C4-2B (cell line): ENCODE data around the gene IRF5.

Experiments
- ZFX ChIP-seq: fragments of 450-650 bp; IDR thresholded peaks from 2 replicates; pipeline ENCODE4 v1.6.1; 2017
- TF ChIP-seq, protein P1 (sequence below): fragments of 450-650 bp; conservative IDR thresholded peaks from 2 replicates; pipeline ENCODE4 v1.5.1; 2017; ENCODE audit warnings: mild to moderate bottlenecking

DNA sequence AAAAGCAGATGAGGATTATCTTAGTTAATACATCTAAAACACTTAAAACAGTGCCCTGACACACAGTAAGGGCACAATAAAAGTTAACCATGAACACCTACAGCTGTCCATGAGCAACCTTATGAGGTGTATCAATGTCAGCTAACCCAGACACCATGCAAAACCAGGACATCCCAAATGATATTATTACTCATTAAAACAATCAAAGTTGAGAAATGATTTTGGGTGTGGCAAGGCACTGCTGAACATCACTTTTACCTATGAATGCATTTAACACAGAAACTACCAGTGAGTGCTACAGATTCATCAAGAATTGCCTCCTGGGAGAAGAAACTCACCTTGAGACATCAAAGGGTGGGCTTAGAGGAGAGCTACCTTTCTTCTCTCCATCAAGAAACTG lies 18.3 kb downstream of the IRF5 start:
- TF ChIP-seq, protein P1, sequence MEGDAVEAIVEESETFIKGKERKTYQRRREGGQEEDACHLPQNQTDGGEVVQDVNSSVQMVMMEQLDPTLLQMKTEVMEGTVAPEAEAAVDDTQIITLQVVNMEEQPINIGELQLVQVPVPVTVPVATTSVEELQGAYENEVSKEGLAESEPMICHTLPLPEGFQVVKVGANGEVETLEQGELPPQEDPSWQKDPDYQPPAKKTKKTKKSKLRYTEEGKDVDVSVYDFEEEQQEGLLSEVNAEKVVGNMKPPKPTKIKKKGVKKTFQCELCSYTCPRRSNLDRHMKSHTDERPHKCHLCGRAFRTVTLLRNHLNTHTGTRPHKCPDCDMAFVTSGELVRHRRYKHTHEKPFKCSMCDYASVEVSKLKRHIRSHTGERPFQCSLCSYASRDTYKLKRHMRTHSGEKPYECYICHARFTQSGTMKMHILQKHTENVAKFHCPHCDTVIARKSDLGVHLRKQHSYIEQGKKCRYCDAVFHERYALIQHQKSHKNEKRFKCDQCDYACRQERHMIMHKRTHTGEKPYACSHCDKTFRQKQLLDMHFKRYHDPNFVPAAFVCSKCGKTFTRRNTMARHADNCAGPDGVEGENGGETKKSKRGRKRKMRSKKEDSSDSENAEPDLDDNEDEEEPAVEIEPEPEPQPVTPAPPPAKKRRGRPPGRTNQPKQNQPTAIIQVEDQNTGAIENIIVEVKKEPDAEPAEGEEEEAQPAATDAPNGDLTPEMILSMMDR = no peak
- TF ChIP-seq ZFX = no peak
